DND-41 (cell line): ENCODE results near the gene HOXC10.
A peak's percentile ranks its signal among the peaks of the same experiment; 100 is the strongest.

Experiments
- ATAC-seq: fragments of 200-7000 bp; cut with Tn5 transposase; 3 replicates; pipeline ENCODE4 v1.9.1; 2021; ENCODE audit warnings: low read depth; ENCODE audit not compliant: insufficient read depth
- DNase-seq: peaks from one replicate; pipeline ENCODE4 v3.0.0-alpha.2; 2020
- H2AFZ ChIP-seq: 2 replicates; pipeline ENCODE4 v1.6.0; 2012; ENCODE audit warnings: low read depth, low read length
- H3K27ac ChIP-seq: 2 replicates; pipeline ENCODE4 v1.5.1; 2012; ENCODE audit warnings: low read length, inconsistent platforms
- H3K27me3 ChIP-seq: fragments of 200-600 bp; sonication (generic); 2 replicates; pipeline ENCODE4 v1.6.0; 2012; ENCODE audit warnings: low read length, mild to moderate bottlenecking, inconsistent platforms; ENCODE audit not compliant: insufficient read depth, poor library complexity
- H3K36me3 ChIP-seq: 2 replicates; pipeline ENCODE4 v1.5.1; 2012; ENCODE audit warnings: low read length, inconsistent platforms; ENCODE audit not compliant: insufficient read depth
- H3K4me1 ChIP-seq: 2 replicates; pipeline ENCODE4 v1.5.1; 2012; ENCODE audit warnings: mild to moderate bottlenecking, low read length; ENCODE audit not compliant: insufficient read depth
- H3K4me2 ChIP-seq: 2 replicates; pipeline ENCODE4 v1.6.0; 2012; ENCODE audit warnings: mild to moderate bottlenecking, moderate library complexity, low read length, inconsistent platforms; ENCODE audit not compliant: insufficient read depth
- H3K4me3 ChIP-seq, 2 experiments: fragments of 200-600 bp in 1 of 2; shearing (Covaris generic) in 1 of 2; 2 replicates each; pipeline ENCODE4 v1.5.1; 2012 to 2016; ENCODE audit warnings: inconsistent platforms in 2 of 2, low read length in 2 of 2, mild to moderate bottlenecking in 2 of 2, low read depth in 1 of 2, moderate library complexity in 1 of 2
- H3K79me2 ChIP-seq: 2 replicates; pipeline ENCODE4 v1.6.0; 2012; ENCODE audit warnings: low read length, inconsistent platforms; ENCODE audit not compliant: insufficient read depth
- H3K9ac ChIP-seq: 2 replicates; pipeline ENCODE4 v1.6.0; 2012; ENCODE audit warnings: low read depth, mild to moderate bottlenecking, inconsistent platforms, low read length, moderate library complexity
- H3K9me3 ChIP-seq: 2 replicates; pipeline ENCODE4 v1.5.1; 2012; ENCODE audit warnings: low read length, moderate library complexity, mild to moderate bottlenecking, inconsistent platforms; ENCODE audit not compliant: insufficient read depth, severe bottlenecking
- H4K20me1 ChIP-seq: 2 replicates; pipeline ENCODE4 v1.6.0; 2012; ENCODE audit warnings: low read length; ENCODE audit not compliant: insufficient read depth
- EZH2 ChIP-seq: IDR thresholded peaks from 3 replicates; pipeline ENCODE4 v1.6.1; 2012; ENCODE audit warnings: borderline replicate concordance, low read depth, mild to moderate bottlenecking, moderate library complexity, low read length, inconsistent platforms; ENCODE audit not compliant: severe bottlenecking
- TF ChIP-seq, protein P1 (sequence below): IDR thresholded peaks from 2 replicates; pipeline ENCODE4 v1.5.1; 2012; ENCODE audit warnings: borderline replicate concordance, low read length, moderate library complexity, mild to moderate bottlenecking; ENCODE audit not compliant: poor library complexity, severe bottlenecking; ENCODE audit errors: extremely low read depth

Gene HOXC10

DNA sequence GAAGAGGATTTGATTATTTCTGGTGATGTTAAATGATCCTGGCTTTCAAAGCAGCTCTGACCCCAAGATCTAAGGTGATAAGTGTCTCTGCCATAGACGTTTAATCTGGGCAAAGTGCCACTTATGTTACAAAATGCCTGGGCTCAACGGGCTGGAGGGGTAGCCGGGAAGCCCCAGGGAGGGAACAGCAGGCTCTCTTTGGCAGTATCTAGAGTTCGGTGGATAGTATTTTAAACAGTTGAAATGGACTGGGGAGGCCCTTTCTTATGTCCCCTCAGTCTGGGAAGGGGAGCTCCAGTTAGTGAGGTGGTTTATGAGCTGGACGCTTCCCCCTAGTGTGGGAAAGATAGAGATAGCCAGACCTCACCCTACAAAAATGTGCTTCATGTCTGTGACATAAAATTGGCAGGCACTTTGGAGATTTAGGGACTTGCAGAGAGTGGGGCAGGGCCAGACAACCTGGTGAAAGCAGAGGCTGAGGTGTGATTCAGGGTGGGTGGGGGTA is 17.5 kb upstream of the HOXC10 start:
- no peak for DNase-seq
- H3K9me3 ChIP-seq: no peaks in the 10 kb centered on the region
- H3K27ac ChIP-seq: no peak overlapping the region
- H2AFZ ChIP-seq: no peak overlapping the region
- peak; percentile 6 for TF ChIP-seq EZH2
- TF ChIP-seq, protein P1, sequence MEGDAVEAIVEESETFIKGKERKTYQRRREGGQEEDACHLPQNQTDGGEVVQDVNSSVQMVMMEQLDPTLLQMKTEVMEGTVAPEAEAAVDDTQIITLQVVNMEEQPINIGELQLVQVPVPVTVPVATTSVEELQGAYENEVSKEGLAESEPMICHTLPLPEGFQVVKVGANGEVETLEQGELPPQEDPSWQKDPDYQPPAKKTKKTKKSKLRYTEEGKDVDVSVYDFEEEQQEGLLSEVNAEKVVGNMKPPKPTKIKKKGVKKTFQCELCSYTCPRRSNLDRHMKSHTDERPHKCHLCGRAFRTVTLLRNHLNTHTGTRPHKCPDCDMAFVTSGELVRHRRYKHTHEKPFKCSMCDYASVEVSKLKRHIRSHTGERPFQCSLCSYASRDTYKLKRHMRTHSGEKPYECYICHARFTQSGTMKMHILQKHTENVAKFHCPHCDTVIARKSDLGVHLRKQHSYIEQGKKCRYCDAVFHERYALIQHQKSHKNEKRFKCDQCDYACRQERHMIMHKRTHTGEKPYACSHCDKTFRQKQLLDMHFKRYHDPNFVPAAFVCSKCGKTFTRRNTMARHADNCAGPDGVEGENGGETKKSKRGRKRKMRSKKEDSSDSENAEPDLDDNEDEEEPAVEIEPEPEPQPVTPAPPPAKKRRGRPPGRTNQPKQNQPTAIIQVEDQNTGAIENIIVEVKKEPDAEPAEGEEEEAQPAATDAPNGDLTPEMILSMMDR: no peak
- no peak overlapping the region for H3K4me3 ChIP-seq
- no peaks in the 10 kb centered on the region for H4K20me1 ChIP-seq
- ATAC-seq: no peak
- peaks cover 78% of the 10 kb centered on the region for H3K27me3 ChIP-seq
- H3K79me2 ChIP-seq: no peaks in the 10 kb centered on the region
- no peaks in the 10 kb centered on the region for H3K36me3 ChIP-seq
- H3K4me2 ChIP-seq: no peak overlapping the region
- H3K4me1 ChIP-seq: 0 out of 2 replicates have a peak, but pooled peaks cover 2% of the 10 kb centered on the region
- H3K9ac ChIP-seq: no peak overlapping the region

DNA sequence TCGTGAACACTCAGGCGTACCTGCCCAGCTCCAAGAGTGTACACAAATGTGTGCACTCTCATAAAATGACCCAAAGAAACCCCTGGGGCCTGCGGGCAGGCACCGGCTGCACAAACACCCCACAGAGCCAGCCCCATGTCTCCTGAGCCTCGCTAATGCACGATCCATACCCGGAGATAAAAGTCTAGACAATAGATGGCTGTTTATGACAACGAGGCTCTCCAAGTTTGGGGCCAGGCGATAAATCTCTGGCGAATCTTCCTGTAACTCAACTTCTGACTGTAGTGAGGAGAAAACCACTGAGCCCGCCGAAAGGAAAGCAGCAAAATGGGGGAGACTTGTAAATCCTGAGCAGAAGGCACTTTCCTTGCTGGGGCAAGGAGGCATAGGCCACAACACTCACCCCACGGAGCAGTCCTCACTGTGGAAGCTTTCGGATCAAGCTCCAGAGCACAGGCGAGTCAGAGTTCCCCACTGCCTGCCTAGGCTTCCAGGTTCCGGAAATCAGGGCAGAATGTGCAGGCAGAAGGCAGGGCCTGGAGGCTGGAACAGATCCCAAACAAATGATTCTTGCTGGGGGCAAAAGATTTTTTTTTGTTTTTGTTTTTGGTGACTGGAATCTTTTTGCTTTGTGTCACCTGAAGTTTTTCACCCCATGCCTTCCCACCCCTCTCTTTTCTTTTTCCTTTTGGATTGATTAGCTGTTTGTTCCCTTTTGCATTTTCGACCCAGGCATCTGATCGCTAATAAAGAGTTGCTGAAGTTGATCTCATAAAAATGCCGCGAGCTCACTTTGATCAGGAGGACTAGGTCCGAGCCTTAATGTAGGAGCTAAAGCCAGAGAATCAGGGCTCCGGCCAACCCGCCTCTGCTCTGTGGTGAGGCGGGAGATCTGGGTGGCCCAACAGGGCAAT is 16.5 kb upstream of the HOXC10 start:
- no peak overlapping the region for H2AFZ ChIP-seq
- no peaks in the 10 kb centered on the region for H3K79me2 ChIP-seq
- 0 out of 2 replicates have a peak, but pooled peaks cover 2% of the 10 kb centered on the region for H3K4me1 ChIP-seq
- H3K4me2 ChIP-seq: no peak overlapping the region
- DNase-seq: no peak
- no peaks in the 10 kb centered on the region for H3K36me3 ChIP-seq
- H3K4me3 ChIP-seq: no peak overlapping the region
- no peak for TF ChIP-seq EZH2
- TF ChIP-seq, protein P1: no peak
- H3K27ac ChIP-seq: no peak overlapping the region
- H3K9me3 ChIP-seq: no peaks in the 10 kb centered on the region
- no peak for ATAC-seq
- H3K9ac ChIP-seq: no peak overlapping the region
- H4K20me1 ChIP-seq: no peaks in the 10 kb centered on the region
- peaks cover 72% of the 10 kb centered on the region for H3K27me3 ChIP-seq

DNA sequence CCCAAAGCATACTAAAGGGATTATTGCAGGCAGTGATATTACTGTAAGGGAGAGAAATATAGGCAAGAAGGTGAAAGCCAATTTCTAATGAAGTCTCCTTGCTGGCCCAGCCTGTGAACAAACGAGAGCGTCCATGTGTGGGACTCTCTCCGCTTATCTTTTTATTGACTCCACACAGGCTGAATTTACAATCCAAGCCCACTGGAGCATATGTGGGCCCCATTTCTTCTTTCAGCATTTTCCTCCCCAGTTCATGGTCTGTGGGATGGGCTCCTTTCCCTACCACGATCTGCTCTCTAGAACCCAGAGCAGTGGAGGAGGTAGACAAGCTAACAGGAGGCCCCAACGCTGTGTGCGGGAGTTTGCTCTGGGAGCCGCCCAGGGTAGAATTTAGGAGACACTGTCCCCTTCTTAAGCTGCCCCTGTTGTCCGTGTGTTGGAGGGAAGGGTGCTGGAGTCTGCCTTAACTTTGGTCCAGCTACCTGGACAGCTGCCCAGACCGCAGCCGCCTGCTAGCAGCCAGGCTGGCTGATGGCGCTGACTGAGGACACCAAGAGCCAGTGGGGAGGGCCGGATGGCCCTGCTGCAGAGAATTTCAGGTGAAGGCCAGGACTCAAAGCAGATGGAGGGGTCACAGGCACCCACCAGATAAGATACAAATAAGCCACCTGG is 15.2 kb upstream of the HOXC10 start:
- Histone ChIP-seq H3K9me3 (no peaks in the 10 kb centered on the region), H3K4me3 (no peak overlapping the region), H3K36me3 (no peaks in the 10 kb centered on the region), H3K27ac (no peak overlapping the region), H3K9ac (no peak overlapping the region), H3K27me3 (peaks cover 62% of the 10 kb centered on the region), H4K20me1 (no peaks in the 10 kb centered on the region), H3K4me2 (no peak overlapping the region), H3K79me2 (no peaks in the 10 kb centered on the region), H3K4me1 (no peaks in the 10 kb centered on the region), H2AFZ (no peak overlapping the region)
- no peak for ATAC-seq
- DNase-seq: no peak
- TF ChIP-seq EZH2: peak; percentile 40
- TF ChIP-seq, protein P1: no peak
